Epithelial cell of proximal tubule (primary cell): ENCODE results near the gene TUBB2B. TPM values are rescaled to one million over a fixed set of nuclear protein-coding genes. Genes with fewer than 3 reads are reported as not detected.
"Not testable (repeated sequence)": the region's sequence is repeated elsewhere in the genome, so short reads cannot be mapped to it uniquely, and the experiment has no call there.

Experiments
- DNase-seq: peaks from one replicate; pipeline ENCODE4 v3.0.0-alpha.2; 2011; ENCODE audit warnings: low read depth
- H3K4me3 ChIP-seq: 2 replicates; pipeline ENCODE4 v1.5.1; 2011; ENCODE audit warnings: low read depth, mild to moderate bottlenecking, low read length
- CTCF ChIP-seq: conservative IDR thresholded peaks from 2 replicates; pipeline ENCODE4 v1.5.1; 2012; ENCODE audit warnings: low read depth, mild to moderate bottlenecking, low read length
- total RNA-seq: library from RNA; depleted of rRNA; stranded (reverse); fragments of >200 nt; gene quantifications from 2 replicates; pipeline ENCODE4 v1.2.3, GENCODE V29; 2015

TUBB2B gene
- total RNA-seq, 1 donor from 2014 or later, result 213 TPM

- no peak overlapping the region for H3K4me3 ChIP-seq
- TF ChIP-seq CTCF, result no peak
- no peak for DNase-seq
Measured at GRCh38 chr6:3195420-3195694, 32.1 kb downstream of the TUBB2B start.

GRCh38 chr6:3194535-3195419, 32.7 kb downstream of the TUBB2B start:
- no peak for TF ChIP-seq CTCF
- H3K4me3 ChIP-seq, result no peak overlapping the region
- DNase-seq, result no peak

GRCh38 chr6:3193102-3193849, 34.2 kb downstream of the TUBB2B start:
- no peak for DNase-seq
- no peak for TF ChIP-seq CTCF
- H3K4me3 ChIP-seq, result no peak overlapping the region

GRCh38 chr6:3190779-3191178, 36.7 kb downstream of the TUBB2B start:
- H3K4me3 ChIP-seq, result no peak overlapping the region
- TF ChIP-seq CTCF, result no peak
- DNase-seq, result no peak

- no peak for DNase-seq
- H3K4me3 ChIP-seq, result no peak overlapping the region
- no peak for TF ChIP-seq CTCF
Measured at GRCh38 chr6:3190056-3190455, 37.4 kb downstream of the TUBB2B start.

GRCh38 chr6:3189192-3189591, 38.3 kb downstream of the TUBB2B start:
- DNase-seq, H3K4me3 ChIP-seq: not testable (repeated sequence)

GRCh38 chr6:3188262-3188661, 39.2 kb downstream of the TUBB2B start:
- no peak overlapping the region for H3K4me3 ChIP-seq
- no peak for TF ChIP-seq CTCF
- DNase-seq, result no peak
